Cardiac fibroblast (primary cell): ENCODE results near the gene TMX1.
"Not testable (repeated sequence)": the region's sequence is repeated elsewhere in the genome, so short reads cannot be mapped to it uniquely, and the experiment has no call there.

Experiments
- DNase-seq, 2 donors: peaks; one replicate each; pipeline versions ENCODE4 v3.0.0 to v3.0.0-alpha.2; 2010; ENCODE audit warnings: low read depth in 2 of 2
- H3K4me3 ChIP-seq, 2 donors: replicated peaks in 1 of 2; 1 replicate in 1 of 2; 2 replicates in 1 of 2; pipeline ENCODE4 v1.5.1; 2011; ENCODE audit warnings: low read depth in 2 of 2, low read length in 2 of 2, mild to moderate bottlenecking in 2 of 2, moderate library complexity in 1 of 2
- TF ChIP-seq, protein P1 (sequence below): IDR thresholded peaks from one replicate; pipeline ENCODE4 v1.5.1; 2011; ENCODE audit warnings: low read depth, mild to moderate bottlenecking, low read length, inconsistent platforms

Gene TMX1

DNA sequence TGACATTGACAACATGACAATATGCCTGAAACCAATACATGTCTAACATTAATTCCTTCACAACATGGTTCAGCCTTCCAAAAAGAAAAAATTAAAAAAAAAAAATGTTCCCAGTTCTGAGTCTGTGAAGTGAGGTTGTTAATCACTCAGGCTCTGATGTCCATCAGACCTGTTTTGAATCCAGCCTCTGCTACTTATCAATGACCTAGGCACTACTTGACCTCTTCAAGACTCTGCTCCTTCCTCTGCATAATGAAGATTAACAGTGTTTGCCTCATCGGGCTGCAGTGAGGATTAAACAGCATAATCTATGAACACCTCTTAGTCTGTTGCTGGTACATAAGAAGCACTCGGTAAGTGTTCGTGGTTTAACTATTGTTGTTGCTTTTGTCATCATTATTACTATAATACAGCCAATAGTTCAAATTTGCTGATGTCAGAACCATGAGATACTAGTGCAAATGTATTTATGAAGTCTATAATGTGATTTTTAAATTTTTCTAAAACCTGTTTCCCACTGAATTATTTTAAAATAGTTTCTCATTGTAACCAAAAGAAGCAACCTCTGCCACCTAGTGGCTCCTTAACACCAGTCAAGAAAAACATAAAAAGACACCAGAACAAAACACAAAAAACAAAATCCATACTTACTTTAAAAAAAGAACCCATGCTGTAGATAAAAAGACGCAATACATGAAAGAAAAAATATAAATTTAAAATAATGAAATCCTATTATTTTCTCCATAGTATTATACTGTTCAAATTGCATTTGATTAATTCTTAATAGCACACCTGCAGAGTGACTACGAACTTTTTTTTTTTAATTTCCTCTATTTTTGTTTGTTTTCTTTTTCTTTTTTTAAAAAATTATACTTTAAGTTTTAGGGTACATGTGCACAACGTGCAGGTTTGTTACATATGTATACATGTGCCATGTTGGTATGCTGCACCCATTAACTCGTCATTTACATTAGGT, 20.3 kb upstream of the TMX1 start:
- no peak overlapping the region for H3K4me3 ChIP-seq
- peak; percentile 67 to 69 for DNase-seq
- TF ChIP-seq, protein P1, sequence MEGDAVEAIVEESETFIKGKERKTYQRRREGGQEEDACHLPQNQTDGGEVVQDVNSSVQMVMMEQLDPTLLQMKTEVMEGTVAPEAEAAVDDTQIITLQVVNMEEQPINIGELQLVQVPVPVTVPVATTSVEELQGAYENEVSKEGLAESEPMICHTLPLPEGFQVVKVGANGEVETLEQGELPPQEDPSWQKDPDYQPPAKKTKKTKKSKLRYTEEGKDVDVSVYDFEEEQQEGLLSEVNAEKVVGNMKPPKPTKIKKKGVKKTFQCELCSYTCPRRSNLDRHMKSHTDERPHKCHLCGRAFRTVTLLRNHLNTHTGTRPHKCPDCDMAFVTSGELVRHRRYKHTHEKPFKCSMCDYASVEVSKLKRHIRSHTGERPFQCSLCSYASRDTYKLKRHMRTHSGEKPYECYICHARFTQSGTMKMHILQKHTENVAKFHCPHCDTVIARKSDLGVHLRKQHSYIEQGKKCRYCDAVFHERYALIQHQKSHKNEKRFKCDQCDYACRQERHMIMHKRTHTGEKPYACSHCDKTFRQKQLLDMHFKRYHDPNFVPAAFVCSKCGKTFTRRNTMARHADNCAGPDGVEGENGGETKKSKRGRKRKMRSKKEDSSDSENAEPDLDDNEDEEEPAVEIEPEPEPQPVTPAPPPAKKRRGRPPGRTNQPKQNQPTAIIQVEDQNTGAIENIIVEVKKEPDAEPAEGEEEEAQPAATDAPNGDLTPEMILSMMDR, result peak; percentile 70

DNA sequence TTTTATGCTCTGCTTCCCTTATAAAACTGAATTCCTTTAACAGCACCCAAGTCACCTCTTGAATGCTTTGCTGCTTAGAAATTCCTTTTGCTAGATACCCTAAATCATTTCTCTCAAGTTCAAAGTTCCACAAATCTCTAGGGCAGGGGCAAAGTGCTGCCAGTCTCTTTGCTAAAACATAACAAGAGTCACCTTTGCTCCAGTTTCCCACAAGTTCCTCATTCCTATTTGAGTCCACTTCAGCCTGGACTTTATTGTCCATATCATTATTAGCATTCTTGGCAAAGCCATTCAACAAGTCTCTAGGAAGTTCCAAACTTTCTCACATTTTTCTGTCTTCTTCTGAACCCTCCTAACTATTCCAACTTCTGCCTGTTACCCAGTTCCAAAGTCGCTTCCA, 16.6 kb upstream of the TMX1 start:
- not testable (repeated sequence) for DNase-seq, H3K4me3 ChIP-seq

DNA sequence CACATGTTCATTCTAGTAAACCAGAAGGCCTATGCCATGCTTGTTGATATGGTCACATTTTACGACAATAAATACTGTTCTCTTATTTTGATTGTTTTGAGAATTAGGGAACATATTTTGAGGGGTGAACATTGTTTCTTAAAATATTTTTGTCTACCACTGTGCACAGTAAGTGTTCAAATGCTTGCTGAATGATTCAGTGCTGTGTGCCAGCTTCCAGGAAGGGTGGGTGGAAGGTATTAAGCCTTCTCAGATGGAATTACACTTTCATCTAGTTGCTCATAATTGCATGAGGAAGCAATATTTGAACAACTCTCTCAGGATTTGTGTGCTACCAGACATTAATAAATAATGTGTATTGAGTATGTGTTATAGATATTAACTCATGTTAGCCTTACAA, 15.5 kb upstream of the TMX1 start:
- TF ChIP-seq, protein P1, result no peak
- no peak for DNase-seq
- no peak overlapping the region for H3K4me3 ChIP-seq

- H3K4me3 ChIP-seq, result no peak overlapping the region
- DNase-seq, result no peak
- TF ChIP-seq, protein P1, result no peak
These were observed 14.3 kb upstream of the TMX1 start for GRCh38 chr14:51225751-51226150.

DNA sequence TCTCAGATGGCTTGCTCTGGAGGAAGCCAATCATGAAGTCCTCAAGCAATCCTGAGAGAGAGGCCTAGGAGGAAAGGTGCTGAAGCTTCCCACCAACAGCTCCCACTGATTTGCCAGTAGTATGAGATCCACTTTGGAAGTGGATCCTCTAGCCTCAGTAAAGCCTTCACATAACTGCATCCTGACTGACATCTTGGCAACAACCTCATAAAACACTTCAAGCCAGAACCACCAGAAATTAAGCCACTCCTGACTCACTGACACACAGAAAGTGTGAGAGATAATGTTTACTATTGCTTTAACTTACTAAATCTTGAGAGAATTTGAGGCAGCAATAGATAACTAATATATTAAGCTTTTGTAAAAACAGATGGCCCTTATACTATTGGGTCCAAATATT, 11.7 kb upstream of the TMX1 start:
- no peak for DNase-seq
- TF ChIP-seq, protein P1, result no peak
- H3K4me3 ChIP-seq, result no peak overlapping the region

- TF ChIP-seq, protein P1, result no peak
- no peak for DNase-seq
- no peak overlapping the region for H3K4me3 ChIP-seq
These were observed 11.2 kb upstream of the TMX1 start for GRCh38 chr14:51228890-51229289.

DNA sequence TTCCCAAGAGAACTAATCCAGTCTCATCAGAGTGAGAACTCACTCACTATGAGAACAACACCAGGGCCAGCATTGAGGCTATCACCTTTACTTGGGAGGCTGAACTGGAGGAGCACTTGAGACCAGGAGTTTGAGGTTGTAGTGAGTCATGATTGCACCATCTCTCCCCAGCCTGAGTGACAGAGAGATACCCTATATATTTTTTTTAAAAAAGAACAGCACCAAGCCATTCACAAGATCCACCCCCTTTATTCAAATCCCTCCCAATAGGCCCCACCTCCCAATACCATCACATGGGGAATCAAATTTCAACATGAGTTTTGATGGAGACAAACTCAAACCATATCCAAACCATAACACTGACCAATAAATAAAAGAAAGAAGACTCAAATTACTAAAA, 3.7 kb upstream of the TMX1 start:
- peak; percentile 25 to 55 for DNase-seq
- TF ChIP-seq, protein P1, result no peak
- no peak overlapping the region for H3K4me3 ChIP-seq
